ENCODE measurements around the gene LMO2. TPM values are rescaled to one million over a fixed set of nuclear protein-coding genes. Genes with fewer than 3 reads are reported as not detected.
"Not testable (repeated sequence)": the region's sequence is repeated elsewhere in the genome, so short reads cannot be mapped to it uniquely, and the experiment has no call there.

LMO2 gene
- total RNA-seq, 1 donor from 2014 or later = 56.0 TPM

- Histone ChIP-seq H3K4me3 (no peak overlapping the region), H3K36me3 (no peaks in the 10 kb centered on the region), H3K4me1 (peaks cover 6 to 8% of the 10 kb centered on the region in 2 donors), H3K27me3 (peaks cover 9% of the 10 kb centered on the region), H3K9me3 (no peaks in the 10 kb centered on the region), H3K27ac (no peak overlapping the region)
- no peak for DNase-seq (ENCODE audit: low spot score in 2 of 2)
- intact Hi-C loops (cut with DNase I) = no loop called here
- TF ChIP-seq, protein P1, sequence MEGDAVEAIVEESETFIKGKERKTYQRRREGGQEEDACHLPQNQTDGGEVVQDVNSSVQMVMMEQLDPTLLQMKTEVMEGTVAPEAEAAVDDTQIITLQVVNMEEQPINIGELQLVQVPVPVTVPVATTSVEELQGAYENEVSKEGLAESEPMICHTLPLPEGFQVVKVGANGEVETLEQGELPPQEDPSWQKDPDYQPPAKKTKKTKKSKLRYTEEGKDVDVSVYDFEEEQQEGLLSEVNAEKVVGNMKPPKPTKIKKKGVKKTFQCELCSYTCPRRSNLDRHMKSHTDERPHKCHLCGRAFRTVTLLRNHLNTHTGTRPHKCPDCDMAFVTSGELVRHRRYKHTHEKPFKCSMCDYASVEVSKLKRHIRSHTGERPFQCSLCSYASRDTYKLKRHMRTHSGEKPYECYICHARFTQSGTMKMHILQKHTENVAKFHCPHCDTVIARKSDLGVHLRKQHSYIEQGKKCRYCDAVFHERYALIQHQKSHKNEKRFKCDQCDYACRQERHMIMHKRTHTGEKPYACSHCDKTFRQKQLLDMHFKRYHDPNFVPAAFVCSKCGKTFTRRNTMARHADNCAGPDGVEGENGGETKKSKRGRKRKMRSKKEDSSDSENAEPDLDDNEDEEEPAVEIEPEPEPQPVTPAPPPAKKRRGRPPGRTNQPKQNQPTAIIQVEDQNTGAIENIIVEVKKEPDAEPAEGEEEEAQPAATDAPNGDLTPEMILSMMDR (IDR thresholded peaks at IDR 0.05) = no peak
Measured at GRCh38 chr11:33830903-33831648, 60.8 kb downstream of the LMO2 start.

DNA sequence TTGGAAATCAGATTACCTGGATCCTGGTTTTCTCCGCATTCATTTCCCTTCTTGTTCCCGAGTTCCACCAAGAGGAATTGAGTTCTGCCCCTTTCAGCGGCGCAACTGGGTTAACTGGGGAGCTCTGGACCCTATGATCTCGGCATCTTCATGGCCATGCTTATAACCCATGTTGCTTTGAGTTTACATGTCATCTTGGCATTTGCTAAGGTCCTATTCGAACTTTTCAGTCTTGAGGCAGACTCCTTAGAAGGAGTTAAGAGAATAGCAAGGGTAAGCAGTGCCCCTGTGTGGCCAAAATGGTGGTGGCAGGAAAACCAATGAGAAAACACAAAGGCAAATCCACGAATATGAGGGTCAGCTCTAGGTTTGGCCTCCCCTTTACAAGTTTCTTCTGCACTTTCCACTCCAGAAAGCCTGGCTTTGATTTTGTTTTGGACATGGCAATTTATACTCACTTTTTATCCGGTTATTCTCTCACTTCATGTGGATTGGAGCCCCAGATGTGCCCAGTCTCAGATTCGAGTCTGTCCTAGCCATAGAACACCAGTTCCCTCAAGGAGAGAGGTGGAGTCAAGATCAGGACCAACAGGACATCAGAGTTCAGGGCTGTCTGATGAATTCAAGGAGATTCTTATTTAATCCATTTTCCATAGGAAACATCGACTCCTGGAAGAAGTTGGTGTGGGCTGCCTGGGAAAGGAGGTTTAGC, 62.3 kb downstream of the LMO2 start:
- peak in 1 of 2 donors; percentile 72 for DNase-seq (ENCODE audit: low spot score in 2 of 2)
- peaks cover 6 to 8% of the 10 kb centered on the region in 2 donors for H3K4me1 ChIP-seq
- H3K36me3 ChIP-seq = no peaks in the 10 kb centered on the region
- H3K4me3 ChIP-seq = peak overlapping the region; percentile 53 to 61
- TF ChIP-seq, protein P1 (IDR thresholded peaks at IDR 0.05) = peak; percentile 59 to 79 (median 67)
- no peak overlapping the region for H3K27ac ChIP-seq
- H3K9me3 ChIP-seq = no peaks in the 10 kb centered on the region
- H3K27me3 ChIP-seq = peaks cover 9% of the 10 kb centered on the region
- intact Hi-C loops (cut with DNase I) = loop anchor here (1.0 to 5.0 kb wide), 2 partner anchors 21 to 467 kb away; no protein-coding TSS in a partner anchor

- no peaks in the 10 kb centered on the region for H3K36me3 ChIP-seq
- no peak for DNase-seq (ENCODE audit: low spot score in 2 of 2)
- peaks cover 9% of the 10 kb centered on the region for H3K27me3 ChIP-seq
- peak overlapping the region; percentile 53 to 61 for H3K4me3 ChIP-seq
- intact Hi-C loops (cut with DNase I) = loop anchor here (1.0 to 5.0 kb wide), 2 partner anchors 21 to 467 kb away; no protein-coding TSS in a partner anchor
- H3K27ac ChIP-seq = no peak overlapping the region
- TF ChIP-seq, protein P1 (IDR thresholded peaks at IDR 0.05) = no peak
- no peaks in the 10 kb centered on the region for H3K9me3 ChIP-seq
- H3K4me1 ChIP-seq = peaks cover 6 to 8% of the 10 kb centered on the region in 2 donors
Measured at GRCh38 chr11:33828604-33829429, 63.1 kb downstream of the LMO2 start.

DNA sequence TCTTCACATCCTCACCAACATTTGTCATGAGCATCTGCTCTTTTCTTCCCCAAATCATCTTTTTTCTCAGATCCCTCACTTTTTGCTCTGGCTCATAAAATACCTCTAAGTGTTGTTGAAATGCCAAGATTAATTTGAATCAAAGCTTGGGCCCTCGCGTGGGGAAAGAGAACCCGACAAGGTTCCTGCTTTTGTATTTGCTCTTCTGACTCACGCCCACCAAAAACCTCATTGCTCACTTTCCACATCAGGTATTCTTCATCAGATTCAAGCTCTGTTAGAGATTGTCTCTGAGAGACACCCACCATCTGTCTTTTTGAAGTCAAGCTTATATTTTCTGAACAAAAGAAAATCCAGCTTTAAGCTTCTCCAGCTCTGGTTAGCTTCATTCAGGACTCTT, 64.7 kb downstream of the LMO2 start:
- intact Hi-C loops (cut with DNase I) = loop anchor here (5.0 kb wide), 1 partner anchor 465 kb away; no protein-coding TSS in a partner anchor
- Histone ChIP-seq H3K4me1 (peaks cover 6 to 8% of the 10 kb centered on the region in 2 donors), H3K27ac (no peak overlapping the region), H3K9me3 (no peaks in the 10 kb centered on the region), H3K36me3 (no peaks in the 10 kb centered on the region), H3K4me3 (no peak overlapping the region), H3K27me3 (peaks cover 9% of the 10 kb centered on the region)
- TF ChIP-seq, protein P1 (IDR thresholded peaks at IDR 0.05) = no peak
- no peak for DNase-seq (ENCODE audit: low spot score in 2 of 2)

GRCh38 chr11:33825854-33826560, 65.9 kb downstream of the LMO2 start:
- no peaks in the 10 kb centered on the region for H3K36me3 ChIP-seq
- no peaks in the 10 kb centered on the region for H3K9me3 ChIP-seq
- DNase-seq (ENCODE audit: low spot score in 2 of 2) = no peak
- H3K27ac ChIP-seq = no peak overlapping the region
- H3K4me1 ChIP-seq = peaks cover 6 to 8% of the 10 kb centered on the region in 2 donors
- TF ChIP-seq, protein P1 (IDR thresholded peaks at IDR 0.05) = no peak
- peaks cover 9% of the 10 kb centered on the region for H3K27me3 ChIP-seq
- H3K4me3 ChIP-seq = no peak overlapping the region
- intact Hi-C loops (cut with DNase I) = loop anchor here (5.0 kb wide), 1 partner anchor 464 kb away; no protein-coding TSS in a partner anchor

- intact Hi-C loops (cut with DNase I); H3K27me3 ChIP-seq: not testable (repeated sequence)
Measured at GRCh38 chr11:33822981-33823380, 68.9 kb downstream of the LMO2 start.

More at GRCh38 chr11:33822981-33823380, 68.9 kb downstream of the LMO2 start:
- not testable (repeated sequence) for H3K36me3 ChIP-seq; H3K4me3 ChIP-seq; H3K27ac ChIP-seq; H3K4me1 ChIP-seq; H3K9me3 ChIP-seq; DNase-seq (ENCODE audit: low spot score in 2 of 2)

All from ascending aorta (tissue), 2 donors.